GM18519 (cell line): Measurements from ENCODE around the gene NLGN1.

Source experiments
- ATAC-seq: cut with Tn5 transposase; IDR thresholded peaks from one replicate; pipeline ENCODE4 v1.9.1; 2021; ENCODE audit warnings: mild to moderate bottlenecking, moderate library complexity; ENCODE audit not compliant: unreplicated experiment, low FRiP score

NLGN1 gene

DNA sequence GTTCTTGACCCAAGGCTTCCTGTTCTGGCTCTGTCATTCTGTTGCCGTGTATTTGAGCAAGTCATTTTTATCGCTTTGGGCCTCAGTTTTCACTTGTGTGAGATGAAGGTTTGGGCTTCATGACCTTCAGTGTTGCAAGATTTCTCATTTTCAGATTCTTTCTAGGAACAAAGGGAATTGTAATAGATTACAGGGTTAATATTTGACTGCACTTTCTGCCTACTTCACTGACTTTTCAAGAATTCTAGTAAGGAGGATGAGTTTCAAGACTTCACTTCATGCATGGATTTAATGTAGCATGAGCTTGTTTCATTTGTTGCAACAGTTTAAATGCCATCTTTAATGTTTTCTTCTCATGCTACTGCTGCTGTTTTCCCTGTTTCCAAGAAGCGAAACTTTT lies 226.5 kb downstream of the NLGN1 start:
- no peak for ATAC-seq

DNA sequence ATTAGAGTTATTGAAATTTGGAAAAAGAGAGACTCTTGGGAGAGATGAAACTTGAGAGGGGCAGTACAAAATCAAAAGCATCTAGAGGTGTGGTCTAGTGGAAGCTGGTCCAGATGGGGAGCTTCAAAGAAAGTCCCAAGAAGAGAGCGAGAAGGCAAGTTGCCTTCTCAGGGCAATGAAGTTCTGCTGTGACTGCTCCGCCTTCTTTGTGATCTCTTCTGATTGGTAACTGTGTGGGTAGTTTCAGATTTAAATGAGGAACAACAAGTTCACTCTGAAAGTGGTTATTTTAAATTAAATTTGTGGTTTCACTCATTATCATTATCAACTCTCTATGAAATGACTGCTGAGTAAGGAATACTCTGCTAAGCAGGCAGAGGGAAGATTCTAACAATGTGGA lies 233.3 kb downstream of the NLGN1 start:
- no peak for ATAC-seq

DNA sequence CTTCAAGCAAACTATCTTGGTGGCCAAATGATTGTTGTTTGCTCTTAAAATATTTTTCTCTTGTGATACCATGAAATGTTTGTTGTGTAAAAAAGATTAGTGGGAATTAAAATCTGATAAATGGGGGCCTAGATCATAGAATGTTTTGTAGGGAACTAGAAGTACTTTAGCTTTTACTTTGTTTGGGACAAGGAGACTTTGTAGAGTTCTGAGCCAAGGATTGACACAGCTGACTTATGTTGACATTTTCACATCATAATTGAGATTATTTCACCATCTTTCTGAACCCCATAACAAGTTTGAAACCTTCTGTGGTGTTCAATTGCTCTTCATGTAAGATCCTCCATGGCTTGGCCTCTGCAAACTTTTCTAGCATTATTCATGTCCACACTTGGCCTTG lies 235.4 kb downstream of the NLGN1 start:
- ATAC-seq = no peak

DNA sequence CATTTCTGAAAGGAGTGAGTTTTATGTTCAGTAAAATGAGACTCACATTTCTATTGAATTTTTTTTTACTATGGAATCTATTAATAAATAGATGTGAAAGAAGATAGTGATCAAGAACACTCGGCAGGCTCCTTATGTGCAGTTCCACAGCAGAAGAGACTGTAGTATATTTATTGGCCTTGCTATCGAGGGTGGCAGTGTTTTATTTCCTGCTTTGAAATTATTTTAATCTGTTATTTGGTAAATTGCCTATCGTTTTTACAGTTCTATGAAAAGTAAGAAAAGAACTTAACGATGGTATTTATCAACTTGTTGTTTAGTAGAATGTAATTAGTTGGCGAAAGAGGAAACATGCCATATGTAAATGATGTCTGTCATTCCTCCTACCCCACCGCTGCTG lies 238.3 kb downstream of the NLGN1 start:
- ATAC-seq = no peak

DNA sequence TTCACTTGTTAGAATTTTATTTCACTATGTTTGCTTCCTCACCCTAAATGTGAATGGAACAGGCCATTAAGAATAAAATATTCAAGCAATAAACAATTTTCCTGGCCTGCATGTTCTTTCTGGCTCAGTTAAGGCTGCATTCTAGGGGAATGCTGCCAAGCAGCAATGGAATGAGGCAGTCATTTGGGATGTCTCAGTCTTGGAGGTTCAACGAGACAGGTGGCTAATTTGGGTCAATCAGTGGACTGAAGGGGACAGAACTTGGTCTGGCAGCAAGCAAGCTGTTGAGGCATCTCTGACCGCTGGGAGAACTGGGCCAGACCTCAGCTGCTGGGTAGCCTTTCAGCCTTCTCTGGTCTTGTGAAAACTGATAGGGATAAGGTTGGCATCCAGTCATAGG lies 241.6 kb downstream of the NLGN1 start:
- ATAC-seq = no peak

DNA sequence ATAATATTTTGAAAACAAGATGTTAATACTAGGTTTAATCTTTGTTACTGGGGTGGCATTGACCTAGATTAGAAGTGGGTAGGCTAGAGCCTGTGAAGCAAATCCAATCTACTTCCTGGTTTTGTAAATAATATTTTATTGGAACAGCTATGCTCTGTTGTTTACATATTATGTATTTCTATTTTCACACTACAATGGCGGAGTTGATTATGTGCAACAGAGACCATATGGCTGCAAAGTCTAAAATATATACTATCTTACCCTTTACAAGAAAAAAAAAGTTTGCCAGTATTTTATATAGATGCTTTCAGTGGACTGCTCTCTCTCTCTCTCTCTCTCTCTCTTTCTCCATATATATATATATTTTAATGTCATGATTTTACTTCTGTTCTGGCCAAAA lies 244.2 kb downstream of the NLGN1 start:
- no peak for ATAC-seq

DNA sequence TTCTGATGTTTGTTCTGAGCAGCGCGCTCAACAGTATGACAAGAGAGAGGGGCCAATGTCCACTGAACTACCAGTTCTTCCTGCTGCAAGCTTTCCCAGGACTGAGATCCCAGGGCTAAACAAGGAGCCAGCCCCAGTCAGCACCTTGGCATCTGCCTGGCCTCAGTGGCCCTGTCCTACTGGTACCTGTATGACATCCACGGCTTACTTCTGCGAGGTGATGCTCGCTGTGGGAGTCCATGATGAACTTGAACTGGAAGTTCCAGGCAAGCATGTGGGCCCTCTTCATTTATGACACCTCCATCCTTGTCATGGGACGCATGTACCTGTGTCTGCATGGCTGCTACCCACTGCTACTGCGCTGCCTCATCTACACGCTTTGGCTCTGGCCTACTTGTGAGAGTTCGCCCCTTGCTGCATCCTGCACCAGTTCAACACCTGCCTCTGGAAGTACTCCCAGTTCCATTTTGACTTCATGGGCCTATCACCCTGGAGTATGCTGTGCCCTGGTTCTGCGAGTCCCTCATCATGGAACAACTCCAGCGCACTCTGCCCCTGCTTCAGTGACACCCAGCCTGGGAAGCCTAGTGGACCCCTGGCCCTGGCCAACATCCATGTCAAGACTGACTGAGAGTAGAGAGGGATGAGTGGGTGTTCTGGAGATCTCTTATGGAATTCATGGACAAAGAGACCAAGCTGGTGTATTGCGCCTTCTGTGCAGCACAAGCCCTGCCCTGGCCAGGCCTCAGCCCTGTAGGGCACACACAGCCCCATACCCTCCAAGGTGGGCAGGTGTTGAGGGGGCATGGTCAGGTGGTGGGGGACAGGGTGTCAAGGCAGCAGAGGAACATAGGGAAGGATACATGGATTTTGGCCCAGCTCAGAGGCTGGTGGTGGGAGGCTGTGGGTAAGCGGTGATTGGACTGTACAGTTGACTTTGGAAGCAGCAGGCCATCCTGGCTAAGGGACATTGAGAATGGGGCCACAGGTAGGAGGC lies 246.8 kb downstream of the NLGN1 start:
- ATAC-seq = no peak

DNA sequence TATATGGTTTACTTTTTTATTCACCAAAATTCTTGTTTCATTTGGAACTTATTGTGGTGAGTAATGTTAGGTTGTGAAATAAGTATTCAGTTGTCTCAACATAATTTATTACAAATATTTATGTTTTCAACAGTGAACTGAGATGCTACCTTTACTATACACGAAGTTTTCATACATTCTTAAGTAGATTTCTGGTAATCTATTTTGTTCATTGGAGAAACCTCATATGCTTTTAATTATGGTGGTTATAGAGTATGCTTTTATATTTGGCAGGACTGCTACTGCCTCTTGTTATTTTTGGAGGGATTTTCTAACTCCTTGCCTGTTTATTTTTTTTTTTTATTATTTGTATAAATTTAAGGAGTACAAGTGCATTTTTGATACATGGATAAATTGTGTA lies 253.1 kb downstream of the NLGN1 start:
- ATAC-seq = no peak

DNA sequence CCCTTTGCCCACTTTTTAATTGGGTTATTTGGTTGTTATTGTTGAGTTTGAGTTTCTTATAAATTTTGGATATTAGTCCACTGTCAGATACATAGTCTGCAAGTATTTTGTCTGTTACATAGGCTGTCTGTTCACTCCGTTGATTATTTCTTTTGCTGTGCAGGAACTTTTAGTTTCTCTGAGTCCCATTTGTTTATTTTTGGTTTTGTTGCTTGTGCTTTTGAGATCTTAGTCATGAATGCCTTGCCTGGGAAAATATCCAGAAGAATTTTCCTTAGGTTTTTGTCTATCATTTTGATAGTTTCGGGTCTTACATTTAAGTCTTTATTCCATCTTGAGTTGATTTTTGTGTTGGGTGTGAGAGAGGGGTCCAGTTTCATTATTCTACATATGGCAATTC lies 254.5 kb downstream of the NLGN1 start:
- no peak for ATAC-seq

DNA sequence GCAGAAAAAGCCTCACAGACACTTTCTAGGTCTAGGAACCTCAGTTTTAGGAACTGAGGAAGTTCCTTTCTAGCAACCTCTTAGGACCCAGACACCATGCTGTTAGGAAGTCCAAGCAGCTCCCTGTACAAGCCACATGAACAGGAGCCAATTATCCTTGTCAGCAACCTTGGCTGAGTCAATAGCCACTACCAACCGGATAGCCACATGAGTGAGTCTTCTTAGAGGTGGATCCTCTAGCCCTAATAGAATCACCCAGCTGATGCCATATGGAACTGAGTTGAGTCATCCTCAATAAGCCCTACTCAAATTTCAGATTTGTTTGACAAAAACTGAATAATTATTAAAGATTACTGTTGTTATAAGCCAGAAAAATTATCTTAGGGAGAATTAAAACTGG lies 256.2 kb downstream of the NLGN1 start:
- ATAC-seq = no peak

DNA sequence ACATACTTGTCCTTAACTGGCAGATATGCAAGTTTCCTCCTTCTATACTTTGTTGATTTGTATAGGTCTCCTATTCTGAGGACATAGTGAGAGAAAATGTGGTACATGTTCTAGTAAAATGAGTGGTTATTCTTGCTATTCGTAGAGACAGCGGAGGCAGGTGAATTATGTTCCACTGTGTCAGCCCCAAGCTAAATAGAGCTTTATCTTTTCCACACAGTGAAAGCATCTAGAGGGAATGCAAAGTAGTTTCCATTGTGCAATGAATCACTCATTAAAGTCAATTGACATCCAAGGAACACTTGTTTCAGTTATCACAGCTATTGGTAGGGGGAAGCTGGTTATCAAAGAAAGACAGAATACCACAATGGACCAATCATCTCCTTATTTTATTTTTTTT lies 262.4 kb downstream of the NLGN1 start:
- no peak for ATAC-seq

DNA sequence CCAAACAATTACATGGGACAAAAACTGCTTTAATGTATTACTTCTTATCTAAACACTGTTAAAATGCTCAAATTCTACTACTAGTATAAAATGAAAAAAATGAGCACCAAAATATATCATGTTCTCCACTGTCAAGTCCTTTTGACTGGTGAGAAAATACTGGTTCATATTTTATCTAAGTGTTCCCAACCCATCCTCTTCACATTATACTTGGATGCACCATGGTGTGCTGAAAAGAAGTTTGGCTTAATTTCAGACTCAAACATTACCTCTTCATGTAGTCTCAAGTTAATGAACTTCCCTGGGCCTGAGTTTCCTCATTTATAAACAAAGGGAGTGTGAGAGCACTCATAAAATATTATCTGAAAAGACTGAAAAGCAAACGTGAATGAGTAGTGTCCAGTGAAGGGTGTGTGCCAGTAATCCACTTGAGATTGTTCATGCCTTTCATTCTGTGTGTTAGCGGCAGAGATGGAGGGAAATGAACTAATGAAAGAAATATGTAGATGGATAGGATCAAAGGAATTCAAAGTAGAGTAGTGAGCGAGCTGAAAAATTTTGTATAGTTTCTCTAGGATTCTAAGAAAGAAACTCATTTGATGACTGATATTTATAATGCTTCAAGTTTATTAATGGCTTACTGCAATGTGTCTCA lies 263.2 kb downstream of the NLGN1 start:
- no peak for ATAC-seq

DNA sequence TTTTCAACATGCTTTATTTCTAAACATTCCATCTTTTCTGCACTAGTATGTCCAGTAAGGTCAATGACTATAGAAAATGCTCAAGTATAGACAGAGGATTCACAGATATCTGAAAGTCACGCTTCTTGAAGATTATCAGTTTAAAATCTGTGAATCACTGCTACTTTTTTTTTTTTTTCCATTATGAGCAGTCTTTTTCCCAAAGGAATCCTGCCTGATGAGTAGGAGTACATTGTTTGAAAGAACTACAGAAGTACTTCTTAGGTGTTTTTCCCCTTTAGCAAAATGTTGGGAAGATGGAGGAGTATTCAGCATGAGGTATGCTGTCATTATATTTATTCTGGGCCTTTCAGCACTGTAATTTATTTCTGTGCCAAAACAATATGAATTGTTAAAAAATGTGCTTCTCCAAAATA lies 266.2 kb downstream of the NLGN1 start:
- no peak for ATAC-seq

DNA sequence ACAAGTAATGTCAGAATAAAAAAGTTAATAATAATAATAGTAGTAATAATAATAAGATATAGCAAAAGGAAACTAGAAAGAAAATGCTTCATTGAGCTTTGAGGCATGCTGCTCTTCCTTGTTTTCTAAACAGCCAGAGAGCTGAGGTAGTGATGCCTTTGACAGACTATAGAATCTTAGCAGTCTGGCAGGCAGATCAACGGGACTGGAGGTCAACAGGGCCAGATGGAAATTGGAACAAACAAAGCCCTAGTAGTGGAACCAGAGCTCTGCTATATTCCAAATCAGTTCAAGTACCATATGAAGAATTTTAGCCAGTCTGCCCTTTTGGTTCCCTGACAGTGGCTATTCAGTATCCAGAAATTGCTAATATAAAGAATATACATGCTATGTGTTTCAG lies 278.6 kb downstream of the NLGN1 start:
- no peak for ATAC-seq

DNA sequence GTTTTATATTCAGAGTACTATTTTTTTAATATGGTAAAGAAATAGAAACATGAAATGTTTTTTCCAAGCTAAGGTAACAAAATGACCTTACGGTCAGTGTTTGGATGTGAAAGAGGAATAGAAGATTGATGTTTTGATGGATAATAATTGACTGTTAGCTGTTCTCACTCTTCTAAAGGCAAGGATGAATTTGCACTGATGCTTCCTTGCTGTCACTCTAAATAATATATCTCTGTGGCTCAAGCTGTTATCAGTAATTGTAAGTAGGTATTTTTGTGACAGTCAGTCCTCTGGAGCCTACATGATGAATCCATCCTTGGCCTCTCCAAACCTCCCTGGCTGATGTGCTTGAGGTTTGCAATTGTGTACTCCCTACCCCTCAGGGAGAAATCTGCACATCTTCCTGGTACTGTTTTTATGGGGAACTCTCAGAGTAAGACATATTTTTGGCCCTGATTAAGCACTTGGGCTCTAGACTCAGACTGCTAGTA lies 283.7 kb downstream of the NLGN1 start:
- ATAC-seq = no peak

DNA sequence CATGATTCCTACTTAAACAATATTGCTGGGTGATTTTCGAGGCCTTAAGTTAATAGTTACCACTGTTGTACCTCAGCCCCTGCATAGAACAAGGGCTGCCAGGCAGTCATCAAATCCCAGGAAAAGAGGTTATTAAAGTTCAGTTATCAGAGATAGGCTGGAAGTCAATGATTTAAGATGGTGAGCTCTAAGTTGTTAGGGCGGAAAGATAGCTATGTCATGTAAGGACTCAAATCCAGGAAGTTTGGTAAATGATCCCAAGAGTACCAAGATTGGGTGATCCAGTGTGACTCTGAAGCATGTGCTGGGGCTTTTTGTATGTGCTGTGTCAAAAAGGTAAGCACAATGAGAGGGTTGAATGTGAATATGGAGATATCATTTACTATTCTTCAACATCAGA lies 287.9 kb downstream of the NLGN1 start:
- ATAC-seq = no peak

DNA sequence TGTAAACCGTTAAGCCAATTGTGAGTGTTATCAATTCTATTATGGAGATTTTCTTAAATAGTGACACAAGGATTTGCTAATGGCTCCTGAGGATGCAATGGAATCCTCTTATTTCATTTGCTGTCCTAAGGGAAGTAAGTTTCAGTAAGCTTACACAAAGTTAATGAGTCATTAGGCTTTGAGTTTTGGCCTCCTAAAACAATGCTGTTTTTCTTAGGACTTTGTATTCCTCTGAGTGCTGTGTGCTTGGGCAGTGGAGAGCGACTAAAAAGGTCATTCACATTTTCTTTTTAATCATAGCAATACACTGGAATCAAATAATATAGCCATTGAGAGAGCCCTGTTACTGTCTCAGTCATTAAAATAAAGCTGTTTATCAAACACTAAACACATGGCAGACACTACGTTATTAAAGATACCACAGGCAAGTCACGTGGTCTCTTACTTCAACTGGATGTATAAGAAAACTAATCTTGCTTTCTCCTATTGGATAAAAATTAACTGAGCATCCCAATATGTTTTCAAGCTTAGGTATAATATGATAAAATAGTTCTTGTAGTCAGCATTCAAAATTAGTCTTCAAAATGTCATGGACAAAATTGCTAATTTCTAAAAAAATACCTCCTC lies 290.8 kb downstream of the NLGN1 start:
- no peak for ATAC-seq

DNA sequence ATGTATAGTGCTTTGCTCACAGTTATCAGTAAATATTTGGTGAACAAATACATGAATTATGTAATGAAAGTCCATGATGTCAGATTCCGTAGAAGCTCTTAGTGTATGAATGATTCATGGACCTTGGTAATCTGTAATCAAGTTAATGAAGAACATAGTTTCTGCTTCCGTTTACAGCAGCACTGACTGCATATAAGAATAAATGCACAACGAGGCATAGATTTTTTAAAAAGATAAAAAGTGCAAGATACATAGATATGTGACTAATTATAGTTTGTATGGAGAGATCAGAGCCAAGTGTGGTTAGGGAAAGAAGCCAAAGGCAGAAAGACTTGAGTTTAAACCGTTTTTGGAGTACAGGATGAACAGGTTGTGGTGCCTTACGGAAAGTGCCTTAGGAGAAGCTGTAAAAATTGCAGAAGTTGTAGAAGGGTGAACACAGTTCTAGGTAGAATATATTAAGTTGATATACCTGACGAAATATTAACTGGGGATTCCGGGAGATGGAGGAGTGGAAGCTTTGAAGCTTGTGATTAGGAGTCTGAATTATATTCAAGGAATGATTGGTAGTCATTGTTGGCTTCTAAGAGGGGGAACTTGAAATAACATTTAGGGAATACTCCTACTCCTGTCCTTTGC lies 293.1 kb downstream of the NLGN1 start:
- no peak for ATAC-seq

DNA sequence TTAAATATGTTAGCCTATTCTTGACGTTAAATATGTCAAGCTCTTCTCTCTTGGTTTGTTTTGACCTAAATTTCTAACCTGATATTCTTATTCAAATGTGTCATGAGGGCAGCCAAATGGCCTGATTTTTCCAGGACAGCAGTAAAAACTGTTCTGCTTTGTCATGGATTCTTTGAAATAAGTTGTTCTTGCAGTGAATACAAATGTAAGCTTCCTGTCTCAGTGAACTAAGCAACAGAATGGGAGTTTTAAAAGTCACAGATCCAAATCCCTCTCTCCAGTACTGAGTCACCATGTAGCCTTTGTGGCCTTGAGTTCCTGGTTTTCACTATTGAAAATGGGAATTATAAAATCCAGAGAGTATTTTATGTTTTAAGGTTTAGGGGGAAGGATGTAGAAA lies 301.8 kb downstream of the NLGN1 start:
- no peak for ATAC-seq

DNA sequence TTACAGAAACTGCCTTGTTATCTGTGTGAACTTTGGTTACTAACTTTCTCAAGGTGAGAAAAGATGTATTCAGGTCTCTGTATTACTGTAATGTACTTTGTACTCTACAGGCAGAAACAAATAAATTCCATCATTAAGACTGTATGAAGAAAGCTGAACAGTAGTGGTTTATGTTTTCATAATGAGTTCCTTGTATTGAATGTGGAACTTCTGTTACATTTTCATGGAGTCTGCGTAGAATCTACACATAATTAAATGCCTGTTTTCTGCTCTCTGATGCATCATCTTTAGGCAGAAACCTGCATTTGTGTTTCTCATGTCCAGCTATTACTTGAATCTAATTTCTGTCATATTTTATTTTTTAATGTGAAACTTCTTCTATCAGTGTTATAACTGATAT lies 302.8 kb downstream of the NLGN1 start:
- no peak for ATAC-seq

DNA sequence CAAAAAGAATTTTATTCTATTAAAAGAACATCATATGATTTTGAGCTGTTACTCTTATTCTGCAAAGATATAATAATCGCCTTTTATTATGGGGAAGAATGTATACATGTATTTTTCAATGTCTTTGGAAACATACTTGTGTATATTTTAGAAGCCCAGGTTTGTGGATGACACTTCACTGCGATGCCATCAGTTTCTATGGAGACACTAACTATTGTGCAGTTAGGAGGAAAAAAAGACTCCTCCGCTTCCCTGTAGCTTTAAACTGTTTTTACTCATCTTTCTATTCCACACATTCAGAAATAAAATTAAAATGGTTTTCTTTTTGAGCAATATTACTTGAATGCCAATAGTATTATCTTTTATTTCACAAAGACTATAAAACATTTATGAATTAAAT lies 305.0 kb downstream of the NLGN1 start:
- ATAC-seq = no peak
